BLaER1 (cell line): ENCODE measurements around the gene RWDD4.

Source experiments
- H3K27ac ChIP-seq: shearing (Covaris generic); formaldehyde crosslinking; 2 replicates; pipeline ENCODE4 v1.8.1; 2022
- H3K27me3 ChIP-seq: shearing (Covaris generic); formaldehyde crosslinking; 2 replicates; pipeline ENCODE4 v1.8.1; 2022
- H3K36me3 ChIP-seq: shearing (Covaris generic); formaldehyde crosslinking; 2 replicates; pipeline ENCODE4 v1.8.1; 2022
- H3K4me1 ChIP-seq: shearing (Covaris generic); formaldehyde crosslinking; 2 replicates; pipeline ENCODE4 v1.8.1; 2022
- H3K4me2 ChIP-seq: shearing (Covaris generic); formaldehyde crosslinking; 2 replicates; pipeline ENCODE4 v1.8.1; 2022
- H3K4me3 ChIP-seq: shearing (Covaris generic); formaldehyde crosslinking; 2 replicates; pipeline ENCODE4 v1.8.1; 2022
- H3K9ac ChIP-seq: shearing (Covaris generic); formaldehyde crosslinking; 2 replicates; pipeline ENCODE4 v1.8.1; 2022
- H3K9me3 ChIP-seq: shearing (Covaris generic); formaldehyde crosslinking; 2 replicates; pipeline ENCODE4 v1.8.1; 2022
- H4K20me1 ChIP-seq: shearing (Covaris generic); formaldehyde crosslinking; 2 replicates; pipeline ENCODE4 v1.8.1; 2022
- Cebpa-rat ChIP-seq: shearing (Covaris generic); IDR thresholded peaks from 2 replicates; pipeline ENCODE4 v1.8.1; 2022

The RWDD4 gene

DNA sequence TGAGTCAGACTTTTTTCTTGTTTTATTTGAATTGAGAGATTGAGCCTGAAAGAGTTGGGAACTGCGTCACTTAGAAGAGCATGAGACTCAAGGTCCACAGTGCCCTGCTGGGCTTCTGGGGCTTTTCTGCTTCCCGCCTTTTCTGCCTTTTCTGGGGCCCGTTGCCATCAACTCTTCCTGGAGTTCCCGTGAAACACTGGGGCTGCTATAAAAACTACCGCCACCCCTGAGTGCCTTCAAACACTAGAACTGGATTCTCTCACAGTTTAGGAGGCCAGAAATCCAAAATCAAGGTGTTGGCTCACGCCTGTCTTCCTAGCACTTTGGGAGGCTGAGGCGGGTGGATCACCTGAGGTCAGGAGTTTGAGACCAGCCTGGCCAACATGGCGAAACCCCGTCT lies 49.8 kb downstream of the RWDD4 start:
- no peak for TF ChIP-seq Cebpa-rat
- no peaks in the 10 kb centered on the region for H3K4me1 ChIP-seq

GRCh38 chr4:183607894-183608293 lies 51.1 kb downstream of the RWDD4 start:
- no peak for TF ChIP-seq Cebpa-rat
- Histone ChIP-seq H3K27me3 (no peaks in the 10 kb centered on the region), H3K4me3 (no peak overlapping the region)

More for the DNA sequence above, 49.8 kb downstream of the RWDD4 start:
- H3K9ac ChIP-seq, result no peak overlapping the region
- no peaks in the 10 kb centered on the region for H4K20me1 ChIP-seq
- H3K27ac ChIP-seq, result no peak overlapping the region
- no peaks in the 10 kb centered on the region for H3K36me3 ChIP-seq
- H3K27me3 ChIP-seq, result no peaks in the 10 kb centered on the region
- H3K4me3 ChIP-seq, result no peak overlapping the region
- no peaks in the 10 kb centered on the region for H3K9me3 ChIP-seq
- H3K4me2 ChIP-seq, result no peak overlapping the region

GRCh38 chr4:183602557-183603027 lies 56.4 kb downstream of the RWDD4 start:
- no peak for TF ChIP-seq Cebpa-rat
- Histone ChIP-seq H3K27ac (no peak overlapping the region), H3K4me2 (no peak overlapping the region), H3K27me3 (no peaks in the 10 kb centered on the region), H3K9ac (no peak overlapping the region), H3K36me3 (no peaks in the 10 kb centered on the region), H3K4me1 (no peaks in the 10 kb centered on the region), H3K4me3 (no peak overlapping the region), H4K20me1 (no peaks in the 10 kb centered on the region), H3K9me3 (no peaks in the 10 kb centered on the region)

More at GRCh38 chr4:183607894-183608293, 51.1 kb downstream of the RWDD4 start:
- Histone ChIP-seq H3K4me2 (no peak overlapping the region), H4K20me1 (no peaks in the 10 kb centered on the region), H3K9ac (no peak overlapping the region), H3K9me3 (no peaks in the 10 kb centered on the region), H3K36me3 (no peaks in the 10 kb centered on the region), H3K4me1 (no peaks in the 10 kb centered on the region), H3K27ac (no peak overlapping the region)

DNA sequence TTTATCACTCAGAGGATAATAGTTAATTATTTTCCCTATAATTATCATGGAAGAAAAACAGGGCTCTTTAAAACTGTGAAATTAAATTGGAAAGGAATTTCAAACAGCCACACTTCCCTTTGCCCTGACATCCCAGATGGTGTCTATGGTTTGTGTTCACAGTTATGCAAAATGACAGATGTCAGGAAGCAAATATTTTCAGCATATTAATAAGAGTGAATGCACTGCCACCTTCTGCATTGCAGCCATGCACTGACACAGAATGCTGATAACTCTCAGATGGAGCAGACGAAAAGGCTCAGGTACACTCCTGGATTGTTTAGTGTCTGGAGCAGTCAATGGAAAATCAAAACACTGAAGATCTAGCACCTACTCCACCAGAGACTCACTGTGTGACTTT lies 57.6 kb downstream of the RWDD4 start:
- Histone ChIP-seq H4K20me1 (no peaks in the 10 kb centered on the region), H3K9me3 (no peaks in the 10 kb centered on the region), H3K9ac (no peak overlapping the region), H3K27me3 (no peaks in the 10 kb centered on the region), H3K4me3 (no peak overlapping the region), H3K4me2 (no peak overlapping the region), H3K36me3 (no peaks in the 10 kb centered on the region), H3K27ac (no peak overlapping the region), H3K4me1 (no peaks in the 10 kb centered on the region)
- TF ChIP-seq Cebpa-rat, result no peak

DNA sequence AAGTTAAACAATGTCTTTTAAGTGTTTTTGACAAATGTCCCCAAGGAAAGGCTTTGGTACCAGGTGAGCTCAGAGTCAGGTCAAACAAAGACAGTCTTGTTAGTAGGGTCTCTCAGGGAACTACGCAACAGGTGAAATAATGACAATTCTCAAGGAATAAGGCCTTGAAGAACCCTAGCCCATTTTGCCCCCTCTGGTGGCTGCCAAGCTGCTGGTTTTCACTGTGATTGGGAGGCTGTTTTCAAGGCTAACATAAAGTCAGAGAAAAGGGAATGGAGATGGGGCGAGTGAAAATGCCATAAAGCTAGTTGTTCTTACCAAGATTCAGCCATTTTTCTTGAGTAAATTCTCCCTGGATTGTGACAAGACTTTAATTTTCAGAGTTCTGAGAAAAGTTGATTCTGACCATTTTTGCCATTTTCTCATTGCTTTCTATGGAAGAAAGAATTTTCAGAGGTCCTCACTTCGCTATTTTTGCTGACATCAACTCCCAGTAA lies 58.7 kb downstream of the RWDD4 start:
- Histone ChIP-seq H3K36me3 (no peaks in the 10 kb centered on the region), H3K27ac (no peak overlapping the region), H3K4me1 (no peaks in the 10 kb centered on the region), H3K27me3 (no peaks in the 10 kb centered on the region), H3K9ac (no peak overlapping the region), H4K20me1 (no peaks in the 10 kb centered on the region), H3K4me3 (no peak overlapping the region), H3K9me3 (no peaks in the 10 kb centered on the region), H3K4me2 (no peak overlapping the region)
- no peak for TF ChIP-seq Cebpa-rat

DNA sequence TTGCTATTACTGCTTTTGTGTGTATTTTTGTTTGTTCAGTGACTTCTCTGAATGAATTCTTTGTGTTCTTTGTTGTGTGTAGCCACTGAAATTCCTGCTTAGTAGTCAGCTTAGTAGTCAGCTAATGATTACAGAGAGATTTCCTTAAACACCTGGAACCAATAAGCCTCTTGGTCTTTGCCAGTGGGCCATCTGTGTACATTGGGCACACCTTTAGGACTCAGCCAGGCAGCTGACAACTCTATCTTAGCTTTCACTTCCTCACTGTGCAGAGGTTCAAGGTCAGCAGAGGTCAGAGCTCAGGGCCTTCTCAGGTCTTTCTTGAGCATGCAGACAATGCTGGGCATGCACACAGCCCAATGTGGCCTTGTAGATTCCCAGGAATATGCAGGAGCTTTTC lies 59.3 kb downstream of the RWDD4 start:
- Histone ChIP-seq H3K4me3 (no peak overlapping the region), H3K9ac (no peak overlapping the region), H3K4me1 (no peaks in the 10 kb centered on the region), H3K27ac (no peak overlapping the region), H3K9me3 (no peaks in the 10 kb centered on the region), H3K4me2 (no peak overlapping the region), H3K36me3 (no peaks in the 10 kb centered on the region), H4K20me1 (no peaks in the 10 kb centered on the region), H3K27me3 (no peaks in the 10 kb centered on the region)
- no peak for TF ChIP-seq Cebpa-rat

DNA sequence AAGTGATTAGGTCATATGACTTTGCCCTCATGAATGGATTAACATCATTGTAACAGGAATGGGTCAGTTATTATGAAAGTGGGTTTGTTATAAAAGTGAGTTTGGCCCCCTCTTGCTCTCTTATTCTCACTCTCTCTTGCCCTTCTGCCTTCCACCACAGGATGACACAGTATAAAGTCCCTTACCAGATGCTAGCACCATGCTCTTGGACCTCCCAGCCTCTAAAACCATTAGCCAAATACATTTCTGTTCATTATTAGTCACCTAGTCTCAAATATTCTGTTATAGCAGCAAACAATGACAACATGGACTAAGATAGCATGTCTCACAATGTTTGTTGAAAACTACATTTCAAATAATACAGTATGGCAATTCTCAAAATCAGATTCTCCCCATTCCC lies 59.7 kb downstream of the RWDD4 start:
- Histone ChIP-seq H3K4me1 (no peaks in the 10 kb centered on the region), H3K9me3 (no peaks in the 10 kb centered on the region), H3K27ac (no peak overlapping the region), H4K20me1 (no peaks in the 10 kb centered on the region), H3K4me3 (no peak overlapping the region), H3K4me2 (no peak overlapping the region), H3K36me3 (no peaks in the 10 kb centered on the region), H3K9ac (no peak overlapping the region), H3K27me3 (no peaks in the 10 kb centered on the region)
- no peak for TF ChIP-seq Cebpa-rat

DNA sequence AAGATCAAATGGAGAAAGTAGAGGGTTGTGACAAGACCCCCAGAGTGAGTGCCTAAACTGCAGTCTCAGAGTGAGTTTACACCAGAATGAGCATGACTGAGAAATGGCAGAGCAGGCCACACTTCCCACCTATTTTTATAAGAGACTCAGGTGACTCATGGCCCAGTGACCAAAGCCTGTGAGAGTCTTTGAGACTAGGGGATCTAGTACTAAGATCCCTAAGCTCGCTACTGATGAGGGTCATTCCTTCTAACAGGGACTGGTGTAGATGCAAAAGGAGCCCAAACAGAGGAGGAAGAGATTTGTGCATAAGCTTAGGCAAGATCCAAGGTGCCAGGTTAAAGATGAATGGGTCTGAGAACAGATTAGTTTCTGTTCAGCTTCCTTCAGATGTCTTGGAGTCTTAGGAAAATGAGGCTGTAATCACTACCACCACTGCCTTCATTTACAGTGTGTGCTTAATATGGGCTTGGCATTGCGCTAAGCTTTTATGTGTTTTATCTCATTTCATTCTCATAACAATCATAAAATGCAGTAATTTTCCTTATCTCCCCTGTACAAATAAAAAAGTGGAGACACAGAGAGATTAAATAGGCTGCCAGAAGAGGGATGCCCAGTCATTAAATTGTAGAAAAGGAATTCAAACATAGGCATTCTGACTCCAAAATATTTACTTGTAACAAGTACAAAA lies 62.8 kb downstream of the RWDD4 start:
- Histone ChIP-seq H3K4me1 (no peaks in the 10 kb centered on the region), H3K9me3 (no peaks in the 10 kb centered on the region), H3K27me3 (no peaks in the 10 kb centered on the region), H3K27ac (no peak overlapping the region), H3K4me2 (no peak overlapping the region), H3K36me3 (no peaks in the 10 kb centered on the region), H4K20me1 (no peaks in the 10 kb centered on the region), H3K9ac (no peak overlapping the region), H3K4me3 (no peak overlapping the region)
- TF ChIP-seq Cebpa-rat, result no peak

GRCh38 chr4:183594823-183595222 lies 64.2 kb downstream of the RWDD4 start:
- Histone ChIP-seq H3K27ac (no peak overlapping the region), H3K4me3 (no peak overlapping the region), H3K4me2 (no peak overlapping the region), H4K20me1 (no peaks in the 10 kb centered on the region), H3K36me3 (no peaks in the 10 kb centered on the region), H3K27me3 (no peaks in the 10 kb centered on the region), H3K9me3 (no peaks in the 10 kb centered on the region), H3K4me1 (no peaks in the 10 kb centered on the region), H3K9ac (no peak overlapping the region)
- TF ChIP-seq Cebpa-rat, result no peak

GRCh38 chr4:183591301-183591700 lies 67.7 kb downstream of the RWDD4 start:
- Histone ChIP-seq H3K4me1 (no peaks in the 10 kb centered on the region), H3K27ac (no peak overlapping the region), H3K4me3 (no peak overlapping the region), H4K20me1 (no peaks in the 10 kb centered on the region), H3K4me2 (no peak overlapping the region), H3K9ac (no peak overlapping the region), H3K36me3 (no peaks in the 10 kb centered on the region), H3K27me3 (no peaks in the 10 kb centered on the region), H3K9me3 (no peaks in the 10 kb centered on the region)
- no peak for TF ChIP-seq Cebpa-rat
